Ascending aorta (tissue), 2 donors: ENCODE data around the gene PALD1. TPM values are rescaled to one million over a fixed set of nuclear protein-coding genes. Genes with fewer than 3 reads are reported as not detected.

Experiments used
- DNase-seq, 2 donors: peaks; one replicate each; pipeline ENCODE4 v3.0.0-alpha.2; 2019; ENCODE audit warnings: low spot score in 2 of 2
- H3K27ac ChIP-seq, 2 donors: fragments of 200-600 bp; sonication (generic); one replicate each; pipeline ENCODE4 v1.5.1; 2016 to 2017; ENCODE audit warnings: mild to moderate bottlenecking in 1 of 2
- H3K27me3 ChIP-seq: fragments of 200-600 bp; sonication (generic); one replicate; pipeline ENCODE4 v1.5.1; 2017
- H3K36me3 ChIP-seq, 2 donors: fragments of 200-600 bp; sonication (generic); one replicate each; pipeline ENCODE4 v1.5.1; 2016
- H3K4me1 ChIP-seq, 2 donors: fragments of 200-600 bp; sonication (generic); one replicate each; pipeline ENCODE4 v1.5.1; 2016 to 2017; ENCODE audit warnings: mild to moderate bottlenecking in 1 of 2
- H3K4me3 ChIP-seq, 2 donors: fragments of 200-600 bp; sonication (generic); one replicate each; pipeline ENCODE4 v1.5.1; 2016 to 2017; ENCODE audit warnings: mild to moderate bottlenecking in 1 of 2
- H3K9me3 ChIP-seq, 2 donors: fragments of 200-600 bp; sonication (generic); one replicate each; pipeline ENCODE4 v1.5.1; 2016
- intact Hi-C: fragments of 100-400 bp; cut with DNase I; formaldehyde crosslinking; loops from one replicate; pipeline ENCODE4 v1.15.1; 2023
- total RNA-seq: library from RNA; depleted of rRNA; stranded (reverse); fragments of >200 nt; gene quantifications from one replicate; pipeline ENCODE4 v1.1.0, GENCODE V29; 2016
- TF ChIP-seq, protein P1 (sequence below), 3 experiments: fragments of 200-600 bp in 2 of 3; fragments of 450-650 bp in 1 of 3; sonication (generic) in 2 of 3; IDR thresholded peaks; one replicate each; pipeline ENCODE4 v1.5.1; 2016 to 2019; ENCODE audit warnings: antibody characterized with exemption in 3 of 3, mild to moderate bottlenecking in 1 of 3, moderate library complexity in 1 of 3

Gene PALD1
- total RNA-seq, 1 donor from 2014 or later = 21.7 TPM

DNA sequence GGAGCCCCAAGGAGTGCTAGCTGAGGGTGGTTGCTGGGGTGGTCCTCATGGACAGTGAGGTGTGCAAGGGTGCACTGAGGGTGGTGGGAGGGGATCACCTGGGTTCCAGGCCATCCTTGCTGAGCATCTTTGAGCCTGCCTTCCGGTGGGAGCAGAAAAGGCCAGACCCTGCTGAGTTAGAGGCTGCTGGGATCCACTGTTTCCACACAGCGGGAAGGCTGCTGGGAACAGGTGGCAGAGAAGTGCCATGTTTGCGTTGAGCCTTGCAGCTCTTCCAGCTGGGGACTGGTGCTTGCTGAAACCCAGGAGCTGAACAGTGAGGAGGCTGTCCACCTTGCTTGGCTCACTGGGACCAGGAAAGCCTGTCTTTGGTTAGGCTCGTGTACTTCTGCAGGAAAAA lies 89.0 kb downstream of the PALD1 start:
- Histone ChIP-seq H3K27me3 (no peaks in the 10 kb centered on the region), H3K27ac (no peak overlapping the region), H3K4me1 (no peaks in the 10 kb centered on the region), H3K36me3 (peaks cover 4 to 24% of the 10 kb centered on the region in 2 donors), H3K4me3 (no peak overlapping the region), H3K9me3 (no peaks in the 10 kb centered on the region)
- no peak for DNase-seq
- intact Hi-C loops = no loop called here
- TF ChIP-seq, protein P1, sequence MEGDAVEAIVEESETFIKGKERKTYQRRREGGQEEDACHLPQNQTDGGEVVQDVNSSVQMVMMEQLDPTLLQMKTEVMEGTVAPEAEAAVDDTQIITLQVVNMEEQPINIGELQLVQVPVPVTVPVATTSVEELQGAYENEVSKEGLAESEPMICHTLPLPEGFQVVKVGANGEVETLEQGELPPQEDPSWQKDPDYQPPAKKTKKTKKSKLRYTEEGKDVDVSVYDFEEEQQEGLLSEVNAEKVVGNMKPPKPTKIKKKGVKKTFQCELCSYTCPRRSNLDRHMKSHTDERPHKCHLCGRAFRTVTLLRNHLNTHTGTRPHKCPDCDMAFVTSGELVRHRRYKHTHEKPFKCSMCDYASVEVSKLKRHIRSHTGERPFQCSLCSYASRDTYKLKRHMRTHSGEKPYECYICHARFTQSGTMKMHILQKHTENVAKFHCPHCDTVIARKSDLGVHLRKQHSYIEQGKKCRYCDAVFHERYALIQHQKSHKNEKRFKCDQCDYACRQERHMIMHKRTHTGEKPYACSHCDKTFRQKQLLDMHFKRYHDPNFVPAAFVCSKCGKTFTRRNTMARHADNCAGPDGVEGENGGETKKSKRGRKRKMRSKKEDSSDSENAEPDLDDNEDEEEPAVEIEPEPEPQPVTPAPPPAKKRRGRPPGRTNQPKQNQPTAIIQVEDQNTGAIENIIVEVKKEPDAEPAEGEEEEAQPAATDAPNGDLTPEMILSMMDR (IDR thresholded peaks at IDR 0.05) = no peak

DNA sequence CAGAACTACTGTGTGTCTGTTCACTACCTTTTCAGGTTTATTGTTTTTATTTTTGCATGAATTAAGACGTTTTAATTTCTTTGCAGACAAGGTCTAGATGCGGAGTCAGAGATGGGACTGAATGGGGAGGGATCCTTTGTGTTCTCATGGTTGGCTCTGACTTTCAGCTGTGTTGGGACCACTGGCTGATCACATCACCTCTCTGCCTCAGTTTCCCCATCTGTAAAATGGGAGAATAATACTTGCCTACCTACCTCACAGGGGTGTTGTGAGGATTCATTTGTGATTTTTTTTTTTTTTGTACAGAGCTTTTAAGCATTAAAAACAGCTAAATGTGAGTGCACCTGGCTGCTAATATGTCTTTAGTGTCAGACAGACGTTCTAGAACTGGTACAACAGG lies 89.5 kb downstream of the PALD1 start:
- no peak for DNase-seq
- no peaks in the 10 kb centered on the region for H3K27me3 ChIP-seq
- intact Hi-C loops = no loop called here
- H3K9me3 ChIP-seq = no peaks in the 10 kb centered on the region
- peaks cover 4 to 24% of the 10 kb centered on the region in 2 donors for H3K36me3 ChIP-seq
- no peak overlapping the region for H3K27ac ChIP-seq
- H3K4me3 ChIP-seq = no peak overlapping the region
- no peaks in the 10 kb centered on the region for H3K4me1 ChIP-seq
- TF ChIP-seq, protein P1 (IDR thresholded peaks at IDR 0.05) = no peak

DNA sequence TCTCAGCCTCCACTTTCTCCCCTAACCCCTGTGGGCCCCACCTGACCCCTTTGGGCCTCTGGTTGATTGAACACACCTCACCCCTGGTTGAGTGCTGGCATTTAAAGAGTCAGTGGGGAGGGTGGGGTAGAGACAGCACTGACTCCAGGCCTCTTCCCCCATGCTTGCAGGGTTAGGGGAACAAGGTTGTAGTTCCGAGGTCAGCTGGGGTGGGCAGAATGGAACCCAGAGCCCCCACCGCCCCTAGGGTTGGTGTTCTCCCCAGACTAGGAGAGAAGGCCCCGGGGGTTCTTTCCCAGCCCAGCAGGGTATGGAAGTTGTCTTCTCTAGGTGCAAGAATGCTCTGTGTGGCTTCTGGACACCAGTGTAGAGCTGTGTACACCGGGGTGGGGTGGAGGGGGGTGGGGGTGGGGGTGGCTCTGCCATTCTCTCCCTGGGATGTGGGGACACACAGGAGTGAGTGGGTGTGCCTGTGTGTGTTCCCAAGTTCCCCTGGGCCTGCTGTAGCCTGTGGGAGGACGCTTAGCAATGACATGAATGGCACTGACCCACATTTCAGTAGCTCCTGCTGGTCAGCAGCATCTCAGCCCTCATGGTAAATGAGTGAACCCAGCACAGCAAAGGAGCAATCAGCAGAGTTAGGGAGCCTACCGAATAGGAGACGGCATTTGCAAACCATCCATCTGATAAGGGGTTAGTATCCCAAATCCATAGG lies 90.4 kb downstream of the PALD1 start:
- Histone ChIP-seq H3K4me3 (no peak overlapping the region), H3K27ac (no peak overlapping the region), H3K9me3 (no peaks in the 10 kb centered on the region), H3K36me3 (peaks cover 4 to 24% of the 10 kb centered on the region in 2 donors), H3K27me3 (no peaks in the 10 kb centered on the region), H3K4me1 (no peaks in the 10 kb centered on the region)
- intact Hi-C loops = no loop called here
- no peak for DNase-seq
- TF ChIP-seq, protein P1 (IDR thresholded peaks at IDR 0.05) = no peak

DNA sequence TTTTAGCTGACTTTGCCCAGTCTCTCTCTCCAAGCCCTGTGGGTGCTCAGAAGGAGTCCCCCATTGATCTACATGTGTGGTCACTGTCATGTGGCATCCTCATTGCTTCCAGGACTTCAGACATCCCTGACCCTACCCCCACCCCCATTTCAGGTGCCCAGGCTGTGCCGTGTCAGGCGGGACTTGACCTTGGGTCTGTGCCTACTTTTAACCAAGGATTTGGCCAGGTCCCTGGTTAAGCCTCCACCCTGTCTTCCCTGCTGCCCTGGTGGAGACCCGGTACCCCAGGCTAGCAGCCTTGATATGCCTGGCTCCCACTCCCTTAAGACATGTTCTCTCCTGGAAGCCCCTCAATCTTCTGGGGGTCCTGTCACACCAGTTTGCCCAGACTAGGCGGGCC lies 92.7 kb downstream of the PALD1 start:
- TF ChIP-seq, protein P1 (IDR thresholded peaks at IDR 0.05) = no peak
- H3K27me3 ChIP-seq = no peaks in the 10 kb centered on the region
- intact Hi-C loops = no loop called here
- no peaks in the 10 kb centered on the region for H3K9me3 ChIP-seq
- no peak overlapping the region for H3K4me3 ChIP-seq
- peaks cover 4 to 5% of the 10 kb centered on the region in 2 donors for H3K36me3 ChIP-seq
- DNase-seq = no peak
- no peak overlapping the region for H3K27ac ChIP-seq
- peaks cover 0 to 4% of the 10 kb centered on the region in 2 donors for H3K4me1 ChIP-seq

DNA sequence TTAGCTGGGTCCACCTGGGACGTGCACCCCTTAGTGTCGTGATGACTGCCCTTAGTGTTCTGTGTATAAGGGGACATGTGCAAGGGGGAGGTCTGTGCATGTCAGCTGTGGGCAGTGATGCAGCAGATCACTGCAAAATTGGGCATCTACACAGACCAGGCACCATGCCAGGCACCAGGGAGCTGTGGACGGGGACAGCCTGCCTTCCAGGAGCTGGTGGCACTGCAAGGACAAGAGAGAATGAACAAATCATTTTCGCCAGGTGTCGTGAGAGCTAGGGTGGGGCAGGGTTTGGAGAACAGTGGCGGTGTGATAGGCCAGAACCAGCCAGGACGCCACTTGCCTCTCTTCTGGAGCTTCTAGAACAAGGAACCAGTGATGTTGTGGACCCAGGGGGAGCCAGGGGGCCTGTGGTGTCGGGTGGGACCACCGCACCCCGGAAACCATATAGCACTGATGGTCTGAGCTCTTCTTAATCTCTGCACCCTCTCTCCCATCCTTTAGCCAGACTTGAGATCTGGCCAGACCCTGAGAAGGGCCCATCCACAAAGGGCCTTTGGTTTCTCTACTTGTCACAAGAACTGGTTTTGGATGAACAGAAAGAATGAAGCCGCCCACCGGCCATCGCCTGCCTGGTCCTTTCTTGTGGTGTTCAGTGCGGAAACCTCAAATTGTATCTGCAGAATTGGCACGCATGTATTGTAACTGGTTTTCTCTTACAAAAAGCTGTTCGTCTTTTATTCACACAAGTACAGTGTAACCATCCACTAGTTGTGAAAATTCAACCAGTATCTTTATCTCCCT lies 93.3 kb downstream of the PALD1 start:
- no peaks in the 10 kb centered on the region for H3K9me3 ChIP-seq
- intact Hi-C loops = no loop called here
- no peak for DNase-seq
- H3K27ac ChIP-seq = no peak overlapping the region
- H3K36me3 ChIP-seq = peaks cover under 1 to 5% of the 10 kb centered on the region in 2 donors
- TF ChIP-seq, protein P1 (IDR thresholded peaks at IDR 0.05) = no peak
- H3K4me1 ChIP-seq = peaks cover 0 to 4% of the 10 kb centered on the region in 2 donors
- no peaks in the 10 kb centered on the region for H3K27me3 ChIP-seq
- no peak overlapping the region for H3K4me3 ChIP-seq
